ENCODE data around the gene BUB1B. TPM values are rescaled to one million over a fixed set of nuclear protein-coding genes. Genes with fewer than 3 reads are reported as not detected.

Gene BUB1B
- total and polyA plus RNA-seq, 4 donors: 1.1 to 8.0 (median 2.1) TPM

GRCh38 chr15:40182358-40183029, 21.6 kb downstream of the BUB1B start:
- TF ChIP-seq, protein P1, sequence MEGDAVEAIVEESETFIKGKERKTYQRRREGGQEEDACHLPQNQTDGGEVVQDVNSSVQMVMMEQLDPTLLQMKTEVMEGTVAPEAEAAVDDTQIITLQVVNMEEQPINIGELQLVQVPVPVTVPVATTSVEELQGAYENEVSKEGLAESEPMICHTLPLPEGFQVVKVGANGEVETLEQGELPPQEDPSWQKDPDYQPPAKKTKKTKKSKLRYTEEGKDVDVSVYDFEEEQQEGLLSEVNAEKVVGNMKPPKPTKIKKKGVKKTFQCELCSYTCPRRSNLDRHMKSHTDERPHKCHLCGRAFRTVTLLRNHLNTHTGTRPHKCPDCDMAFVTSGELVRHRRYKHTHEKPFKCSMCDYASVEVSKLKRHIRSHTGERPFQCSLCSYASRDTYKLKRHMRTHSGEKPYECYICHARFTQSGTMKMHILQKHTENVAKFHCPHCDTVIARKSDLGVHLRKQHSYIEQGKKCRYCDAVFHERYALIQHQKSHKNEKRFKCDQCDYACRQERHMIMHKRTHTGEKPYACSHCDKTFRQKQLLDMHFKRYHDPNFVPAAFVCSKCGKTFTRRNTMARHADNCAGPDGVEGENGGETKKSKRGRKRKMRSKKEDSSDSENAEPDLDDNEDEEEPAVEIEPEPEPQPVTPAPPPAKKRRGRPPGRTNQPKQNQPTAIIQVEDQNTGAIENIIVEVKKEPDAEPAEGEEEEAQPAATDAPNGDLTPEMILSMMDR (IDR thresholded peaks at IDR 0.05; ENCODE audit: control extremely low read depth, extremely low read depth): no peak
- Histone ChIP-seq H3K4me3 (no peak overlapping the region), H3K4me1 (ENCODE audit: control insufficient read depth in 5 of 5, insufficient read depth in 5 of 5, low read length in 5 of 5) (no peaks in the 10 kb centered on the region), H3K27ac (ENCODE audit: low read depth in 1 of 2, low read length in 1 of 2) (no peak overlapping the region), H3K27me3 (ENCODE audit: control insufficient read depth in 3 of 3, insufficient read depth in 3 of 3, low read length in 2 of 3) (no peaks in the 10 kb centered on the region), H3K9ac (ENCODE audit: insufficient read depth in 1 of 2, low read length in 2 of 2) (no peak overlapping the region), H3K36me3 (ENCODE audit: control insufficient read depth in 4 of 4, insufficient read depth in 4 of 4, low read length in 4 of 4) (peaks cover 0 to 14% (median 2%) of the 10 kb centered on the region in 4 donors), H3K9me3 (ENCODE audit: control insufficient read depth in 4 of 4, insufficient read depth in 3 of 4, low read length in 3 of 4) (no peaks in the 10 kb centered on the region)
- no peak for ATAC-seq (ENCODE audit: insufficient read depth, low FRiP score)
- 22 to 53% methylated on average over 1 of the region's 1 CpG for WGBS, 2 donors
- no peak for DNase-seq

- TF ChIP-seq, protein P1 (IDR thresholded peaks at IDR 0.05; ENCODE audit: control extremely low read depth, extremely low read depth): no peak
- DNase-seq: no peak
These were observed 23.0 kb downstream of the BUB1B start for GRCh38 chr15:40183636-40184463.

DNA sequence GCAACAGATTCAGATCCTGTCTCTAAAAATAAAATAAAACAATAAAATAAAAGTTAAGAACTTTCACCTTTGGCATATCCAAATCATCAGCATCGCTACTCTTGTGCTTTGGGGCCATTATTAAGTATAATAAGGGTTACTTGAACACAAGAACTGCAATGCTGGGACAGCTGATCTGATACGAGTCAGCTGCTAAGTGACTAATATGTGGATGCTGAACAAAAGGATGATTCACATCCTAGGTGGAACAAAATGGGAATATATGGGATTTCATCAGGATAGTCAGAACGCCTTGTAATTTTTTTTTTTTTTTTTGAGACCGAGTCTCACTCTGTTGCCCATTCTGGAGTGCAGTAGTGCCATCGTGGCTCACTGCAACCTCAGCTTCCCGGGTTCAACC, 29.7 kb downstream of the BUB1B start:
- no peak for ATAC-seq (ENCODE audit: insufficient read depth, low FRiP score)
- TF ChIP-seq, protein P1 (IDR thresholded peaks at IDR 0.05; ENCODE audit: control extremely low read depth, extremely low read depth): no peak

More at GRCh38 chr15:40183636-40184463, 23.0 kb downstream of the BUB1B start:
- 56 to 63% methylated on average over 9 of the region's 9 CpGs for WGBS, 2 donors
- H3K27ac ChIP-seq (ENCODE audit: low read depth in 1 of 2, low read length in 1 of 2): no peak overlapping the region
- H3K4me1 ChIP-seq (ENCODE audit: control insufficient read depth in 5 of 5, insufficient read depth in 5 of 5, low read length in 5 of 5): no peaks in the 10 kb centered on the region
- no peak for ATAC-seq (ENCODE audit: insufficient read depth, low FRiP score)
- no peak overlapping the region for H3K4me3 ChIP-seq
- no peak overlapping the region for H3K9ac ChIP-seq (ENCODE audit: insufficient read depth in 1 of 2, low read length in 2 of 2)
- H3K36me3 ChIP-seq (ENCODE audit: control insufficient read depth in 4 of 4, insufficient read depth in 4 of 4, low read length in 4 of 4): peaks cover 0 to 14% (median 2%) of the 10 kb centered on the region in 4 donors
- H3K9me3 ChIP-seq (ENCODE audit: control insufficient read depth in 4 of 4, insufficient read depth in 3 of 4, low read length in 3 of 4): no peaks in the 10 kb centered on the region
- H3K27me3 ChIP-seq (ENCODE audit: control insufficient read depth in 3 of 3, insufficient read depth in 3 of 3, low read length in 2 of 3): no peaks in the 10 kb centered on the region

More for the DNA sequence above, 29.7 kb downstream of the BUB1B start:
- no peak overlapping the region for H3K27ac ChIP-seq (ENCODE audit: low read depth in 1 of 2, low read length in 1 of 2)
- H3K4me3 ChIP-seq: no peak overlapping the region
- no peaks in the 10 kb centered on the region for H3K27me3 ChIP-seq (ENCODE audit: control insufficient read depth in 3 of 3, insufficient read depth in 3 of 3, low read length in 2 of 3)
- WGBS, 2 donors: 96 to 99% methylated on average over 6 of the region's 6 CpGs
- H3K4me1 ChIP-seq (ENCODE audit: control insufficient read depth in 5 of 5, insufficient read depth in 5 of 5, low read length in 5 of 5): no peaks in the 10 kb centered on the region
- no peaks in the 10 kb centered on the region for H3K9me3 ChIP-seq (ENCODE audit: control insufficient read depth in 4 of 4, insufficient read depth in 3 of 4, low read length in 3 of 4)
- H3K9ac ChIP-seq (ENCODE audit: insufficient read depth in 1 of 2, low read length in 2 of 2): no peak overlapping the region
- no peak for DNase-seq
- peaks cover 0 to 11% (median 6%) of the 10 kb centered on the region in 4 donors for H3K36me3 ChIP-seq (ENCODE audit: control insufficient read depth in 4 of 4, insufficient read depth in 4 of 4, low read length in 4 of 4)

Measured in lung (tissue), 12 donors.